ENCODE results near the gene ALG12. TPM values are rescaled to one million over a fixed set of nuclear protein-coding genes. Genes with fewer than 3 reads are reported as not detected.

The ALG12 gene
- total RNA-seq, 1 experiment from 2014 or later, result 16.6 TPM

GRCh38 chr22:49869086-49869830, 49.0 kb downstream of the ALG12 start:
- RAD21 ChIA-PET (ENCODE audit: low non-redundant PET in 1 of 2, low total read pairs in 2 of 2, uncharacterized antibody in 2 of 2, unreplicated experiment in 2 of 2), result no interaction called here
- Histone ChIP-seq H3K27ac (ENCODE audit: low read depth, low read length) (no peak overlapping the region), H3K4me1 (ENCODE audit: control insufficient read depth in 1 of 2, insufficient read depth in 2 of 2, low read length in 2 of 2) (no peaks in the 10 kb centered on the region), H3K27me3 (ENCODE audit: insufficient read depth, low read length) (no peaks in the 10 kb centered on the region), H3K79me2 (ENCODE audit: insufficient read depth, low read length) (peaks cover 99% of the 10 kb centered on the region), H3K36me3 (ENCODE audit: control insufficient read depth in 1 of 2, insufficient read depth in 2 of 2, low read length in 2 of 2) (peaks cover 0 to 5% of the 10 kb centered on the region in 2 experiments; a peak in 1 of 4 replicates), H4K20me1 (ENCODE audit: insufficient read depth) (0 out of 2 replicates have a peak, but pooled peaks cover 4% of the 10 kb centered on the region), H3K9me2 (ENCODE audit: insufficient read depth) (no peaks in the 10 kb centered on the region), H3K9ac (ENCODE audit: low read length) (no peak overlapping the region), H3K4me3 (replicated peaks in 1 of 2; ENCODE audit: low read depth in 1 of 2, low read length in 2 of 2) (no peak overlapping the region), H2AFZ (ENCODE audit: low read depth, low read length, poor library complexity, severe bottlenecking) (no peak overlapping the region), H3K4me2 (ENCODE audit: low read length) (no peak overlapping the region), H3K9me3 (ENCODE audit: control insufficient read depth in 1 of 2, insufficient read depth in 1 of 2, low read depth in 1 of 2, low read length in 2 of 2) (peaks cover 18 to 25% of the 10 kb centered on the region in 2 experiments; a peak in 2 of 4 replicates)
- TF ChIP-seq SIN3A (IDR thresholded peaks at IDR 0.05; ENCODE audit: low read depth) (no peak), POLR2A (IDR thresholded peaks at IDR 0.05; ENCODE audit: borderline replicate concordance, extremely low read depth, insufficient read depth, insufficient read length) (no peak), ZFX (IDR thresholded peaks at IDR 0.05) (no peak), EZH2 (IDR thresholded peaks at IDR 0.05) (no peak), ZNF274 (IDR thresholded peaks at IDR 0.05; ENCODE audit: low read depth, low read length) (no peak), CBX3 (IDR thresholded peaks at IDR 0.05; ENCODE audit: low read depth) (no peak), SP1 (IDR thresholded peaks at IDR 0.05; ENCODE audit: low read depth) (no peak), RAD21 (IDR thresholded peaks at IDR 0.05; ENCODE audit: low read depth) (no peak), TCF7L2 (IDR thresholded peaks at IDR 0.05; ENCODE audit: borderline replicate concordance, extremely low read depth, insufficient read depth, insufficient read length) (no peak), CEBPB (IDR thresholded peaks at IDR 0.05; ENCODE audit: low read depth) (no peak), YY1 (IDR thresholded peaks at IDR 0.05; ENCODE audit: extremely low read depth, insufficient replicate concordance, low read depth, low read length) (no peak)
- CTCF ChIA-PET, result no interaction called here
- no peak for DNase-seq (ENCODE audit: low read depth, low spot score)
- no peak for ATAC-seq
- POLR2A ChIA-PET, result no interaction called here
- intact Hi-C loops (cut with micrococcal nuclease), result no loop called here
- BruUV-seq (replicated peaks), result no TSS peak
